AG08395 (cell line): Measurements from ENCODE around the gene EARS2.
"Not testable (repeated sequence)": the region's sequence is repeated elsewhere in the genome, so short reads cannot be mapped to it uniquely, and the experiment has no call there.

Experiments used
- DNase-seq: peaks from one replicate; pipeline ENCODE4 v3.0.0; 2012; ENCODE audit warnings: mixed read lengths, low spot score

The EARS2 gene

GRCh38 chr16:23505671-23506605 is 51.2 kb downstream of the EARS2 start:
- DNase-seq = no peak

GRCh38 chr16:23505180-23505665 is 51.9 kb downstream of the EARS2 start:
- DNase-seq = no peak

GRCh38 chr16:23504453-23505179 is 52.5 kb downstream of the EARS2 start:
- peak; percentile 85 for DNase-seq

GRCh38 chr16:23504076-23504452 is 53.1 kb downstream of the EARS2 start:
- DNase-seq = peak; percentile 63

GRCh38 chr16:23502466-23502865 is 54.7 kb downstream of the EARS2 start:
- DNase-seq = no peak

GRCh38 chr16:23501291-23501690 is 55.9 kb downstream of the EARS2 start:
- no peak for DNase-seq

- DNase-seq = no peak
These were observed 56.3 kb downstream of the EARS2 start for GRCh38 chr16:23500862-23501225.

GRCh38 chr16:23500212-23500861 is 56.8 kb downstream of the EARS2 start:
- DNase-seq = no peak

- no peak for DNase-seq
These were observed 57.3 kb downstream of the EARS2 start for GRCh38 chr16:23499801-23500200.

- DNase-seq = no peak
These were observed 58.3 kb downstream of the EARS2 start for GRCh38 chr16:23498863-23499262.

GRCh38 chr16:23497543-23497868 is 59.6 kb downstream of the EARS2 start:
- DNase-seq = no peak

GRCh38 chr16:23496821-23497542 is 60.2 kb downstream of the EARS2 start:
- DNase-seq = peak; percentile 89

GRCh38 chr16:23495671-23496070 is 61.5 kb downstream of the EARS2 start:
- DNase-seq = no peak

- no peak for DNase-seq
These were observed 63.0 kb downstream of the EARS2 start for GRCh38 chr16:23494188-23494587.

GRCh38 chr16:23491490-23492391 is 65.4 kb downstream of the EARS2 start:
- peak; percentile 45 for DNase-seq

GRCh38 chr16:23486480-23486879 is 70.7 kb downstream of the EARS2 start:
- no peak for DNase-seq

GRCh38 chr16:23485841-23486240 is 71.3 kb downstream of the EARS2 start:
- DNase-seq = no peak

- no peak for DNase-seq
These were observed 71.9 kb downstream of the EARS2 start for GRCh38 chr16:23485257-23485614.

- DNase-seq = no peak
These were observed 72.5 kb downstream of the EARS2 start for GRCh38 chr16:23484510-23485256.

GRCh38 chr16:23483492-23483891 is 73.7 kb downstream of the EARS2 start:
- not testable (repeated sequence) for DNase-seq
